HG03064 (cell line): ENCODE measurements around the gene ABCC8.

Experiments
- ATAC-seq: cut with Tn5 transposase; IDR thresholded peaks from one replicate; pipeline ENCODE4 v1.9.1; 2021; ENCODE audit warnings: low read depth; ENCODE audit not compliant: unreplicated experiment

Gene ABCC8

DNA sequence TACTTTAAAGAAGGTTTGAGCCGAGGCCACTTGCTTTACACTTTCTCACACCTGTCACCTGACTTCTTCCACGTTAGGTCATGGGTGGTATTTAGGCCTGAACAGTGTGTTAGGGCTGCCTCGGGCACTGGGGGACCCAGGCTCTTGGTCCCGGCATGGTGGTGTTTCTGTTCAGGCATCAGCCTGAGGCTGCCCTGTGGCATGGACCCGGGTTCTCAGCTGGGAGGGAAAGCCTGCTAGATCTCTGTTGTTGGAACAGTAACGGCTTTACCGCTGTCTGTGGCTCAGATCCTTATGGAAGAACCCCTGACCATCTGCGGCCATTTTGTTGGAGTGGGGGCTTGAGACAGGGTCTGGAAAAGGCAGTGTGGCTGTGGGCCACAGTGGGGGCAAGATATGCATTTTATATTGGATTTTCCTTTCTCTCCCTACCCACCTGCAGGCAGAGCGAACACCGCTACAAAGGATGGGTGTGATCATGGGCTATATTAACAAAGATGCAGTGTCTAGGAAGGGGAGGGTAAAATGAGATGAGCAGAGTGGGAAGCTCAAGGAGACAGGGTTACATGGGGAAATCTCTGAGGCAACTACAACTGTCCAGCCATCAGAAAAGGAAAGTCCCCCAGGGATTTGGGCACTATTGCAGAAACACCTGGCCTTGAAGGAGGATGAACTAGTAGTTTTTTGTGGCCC, 86.5 kb downstream of the ABCC8 start:
- ATAC-seq: no peak

DNA sequence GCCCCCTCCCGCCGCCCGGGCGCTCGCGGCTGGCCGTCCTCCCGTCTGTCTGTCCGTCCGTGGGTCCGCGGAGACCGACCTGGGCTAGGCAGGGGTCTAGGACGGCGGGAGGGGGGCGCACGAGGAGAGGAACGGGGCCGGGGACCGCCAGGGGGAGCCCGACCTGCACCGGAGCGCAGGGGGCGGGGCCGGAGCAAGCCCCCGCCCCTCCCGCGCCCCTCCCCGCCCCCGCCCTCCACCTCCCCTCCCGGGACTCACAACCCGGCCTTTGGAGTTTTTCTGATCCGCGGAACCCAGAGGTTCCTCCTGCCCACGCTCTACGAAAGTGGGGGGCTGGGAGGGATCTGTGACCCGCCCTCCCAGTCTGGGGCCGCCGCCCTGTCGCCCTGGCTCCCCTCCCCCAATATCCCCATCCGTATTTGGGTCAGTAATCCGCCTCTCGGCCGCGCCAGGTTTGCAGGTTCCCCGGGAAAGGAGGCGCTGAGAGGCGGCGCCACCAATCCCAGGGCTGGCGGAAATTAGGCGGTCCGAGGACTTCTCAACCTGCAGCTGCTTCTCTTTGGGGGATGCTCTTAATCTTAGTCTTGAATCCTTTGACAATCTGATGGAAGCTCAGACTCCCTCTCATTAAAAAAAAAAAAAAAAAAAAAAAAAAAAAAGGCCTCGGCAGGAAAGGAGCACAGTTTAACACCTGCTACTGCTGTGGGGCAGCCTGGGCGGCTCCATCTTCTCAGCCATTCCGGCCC, 87.3 kb downstream of the ABCC8 start:
- peak; percentile 56 for ATAC-seq

DNA sequence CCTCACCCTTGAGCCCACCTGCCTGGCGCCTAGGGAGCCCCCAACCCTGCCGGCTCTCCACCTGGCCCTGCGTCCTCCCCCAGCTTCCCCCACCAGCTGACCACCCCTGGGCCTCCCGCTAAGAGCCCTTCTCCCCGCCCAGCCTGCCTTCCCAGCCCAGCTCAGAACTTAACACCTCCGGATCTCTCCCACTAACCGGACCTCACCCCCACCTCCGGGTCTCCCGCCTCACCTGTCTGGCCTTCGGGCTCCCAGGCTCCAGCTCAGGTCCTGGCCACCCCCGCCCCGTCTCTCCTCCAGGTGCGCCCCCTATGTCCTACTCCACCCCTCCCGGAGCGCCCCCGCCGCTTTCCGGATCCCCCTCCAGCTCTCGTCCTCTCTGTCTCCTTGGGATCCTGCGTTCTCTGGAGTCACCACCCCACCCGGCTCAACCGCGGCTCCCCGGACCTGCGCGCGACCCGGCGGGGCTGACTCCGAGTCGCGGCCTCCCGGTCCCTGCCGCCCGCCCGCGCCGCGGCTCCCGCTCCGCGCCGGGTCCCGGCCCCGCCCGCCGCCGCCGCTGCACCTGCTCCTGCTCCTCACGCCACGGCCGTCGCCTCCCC, 87.9 kb downstream of the ABCC8 start, which contains the start of gene KCNJ11:
TSS of gene KCNJ11 (minus strand) at position 51 of the 602 bp plus-strand sequence. CDS start 568 bp downstream, outside the sequence.
- peak; percentile 46 for ATAC-seq

DNA sequence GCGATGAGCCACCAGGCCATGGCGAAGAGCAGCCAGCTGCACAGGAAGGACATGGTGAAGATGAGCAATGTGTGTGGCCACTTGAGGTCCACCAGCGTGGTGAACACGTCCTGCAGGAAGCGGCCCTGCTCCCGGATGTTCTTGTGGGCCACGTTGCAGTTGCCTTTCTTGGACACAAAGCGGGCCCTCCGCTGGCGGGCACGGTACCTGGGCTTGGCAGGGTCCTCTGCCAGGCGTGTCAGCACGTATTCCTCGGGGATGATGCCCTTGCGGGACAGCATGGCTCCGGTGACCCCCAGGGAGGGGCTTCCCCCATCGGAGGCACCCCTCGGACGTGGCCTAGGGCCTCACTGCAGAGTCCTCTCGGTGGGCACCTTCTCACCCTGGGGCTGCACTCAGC, 88.8 kb downstream of the ABCC8 start:
- ATAC-seq: no peak

DNA sequence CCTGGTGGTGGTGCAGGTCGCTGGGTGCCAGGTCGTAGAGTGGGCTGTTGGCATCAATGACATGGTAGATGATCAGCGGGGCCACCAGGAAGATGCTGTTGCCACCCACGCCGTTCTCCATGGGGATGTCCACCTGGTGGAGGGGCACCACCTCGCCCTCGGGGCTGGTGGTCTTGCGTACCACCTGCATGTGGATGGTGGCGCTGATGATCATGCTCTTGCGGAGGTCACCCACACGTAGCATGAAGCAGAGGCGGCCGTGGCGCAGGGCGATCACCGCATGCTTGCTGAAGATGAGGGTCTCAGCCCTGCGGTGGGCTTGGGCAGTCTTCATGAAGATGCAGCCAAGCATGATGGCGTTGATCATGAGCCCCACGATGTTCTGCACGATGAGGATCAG, 89.4 kb downstream of the ABCC8 start:
- no peak for ATAC-seq

DNA sequence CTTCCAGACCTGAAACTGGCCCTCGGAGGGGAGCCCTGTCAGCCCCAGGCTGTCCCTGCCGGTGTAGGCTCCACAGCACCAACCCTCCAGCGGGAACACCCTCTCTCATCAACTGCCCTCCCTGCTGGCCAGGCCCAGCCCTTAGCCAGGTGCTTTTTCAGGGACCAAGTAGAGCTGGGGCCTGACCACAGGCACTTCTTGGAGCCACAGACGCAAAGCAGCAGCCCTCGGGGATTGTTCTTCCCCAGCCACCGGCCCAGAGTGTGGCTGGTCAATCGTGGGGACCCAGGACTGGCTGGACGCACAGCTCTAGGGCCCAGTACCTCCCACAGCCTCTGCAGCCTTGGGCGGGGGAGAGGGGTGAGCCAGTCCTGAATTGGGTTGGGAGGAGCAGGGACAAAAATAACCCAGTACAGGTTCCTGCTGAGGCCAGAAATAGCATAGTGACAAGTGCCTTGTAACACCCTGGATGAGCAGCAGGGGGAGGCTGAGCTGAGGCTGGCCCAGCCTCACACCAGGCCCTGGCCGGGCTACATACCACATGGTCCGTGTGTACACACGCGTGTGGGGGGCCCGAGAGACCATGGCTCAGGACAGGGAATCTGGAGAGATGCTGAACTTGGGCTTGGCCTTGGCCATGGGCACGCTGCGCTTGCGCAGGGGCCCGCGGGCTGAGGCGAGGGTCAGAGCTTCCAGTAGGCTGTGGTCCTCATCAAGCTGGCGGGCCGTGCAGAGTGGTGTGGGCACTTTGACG, 90.1 kb downstream of the ABCC8 start:
- no peak for ATAC-seq

DNA sequence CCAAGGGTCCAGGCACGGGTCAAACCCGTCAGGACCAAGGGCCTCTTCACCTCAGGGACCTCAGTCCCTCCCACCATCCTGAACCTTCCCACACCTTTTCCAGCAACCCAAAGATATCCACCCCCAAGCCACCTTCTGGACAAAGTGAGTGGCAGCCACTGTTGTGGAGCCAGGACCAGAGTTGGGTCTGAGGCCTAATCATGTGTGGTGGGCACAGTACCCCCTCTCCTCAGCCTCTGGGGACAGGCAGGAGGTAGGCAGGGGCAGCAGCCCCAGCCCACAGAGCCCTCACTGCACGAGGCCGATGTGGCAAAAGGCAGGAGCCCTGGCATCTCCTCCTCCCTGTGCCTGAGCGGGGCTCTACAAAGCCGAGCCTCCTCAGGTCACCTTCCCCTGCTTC, 90.7 kb downstream of the ABCC8 start:
- ATAC-seq: no peak

DNA sequence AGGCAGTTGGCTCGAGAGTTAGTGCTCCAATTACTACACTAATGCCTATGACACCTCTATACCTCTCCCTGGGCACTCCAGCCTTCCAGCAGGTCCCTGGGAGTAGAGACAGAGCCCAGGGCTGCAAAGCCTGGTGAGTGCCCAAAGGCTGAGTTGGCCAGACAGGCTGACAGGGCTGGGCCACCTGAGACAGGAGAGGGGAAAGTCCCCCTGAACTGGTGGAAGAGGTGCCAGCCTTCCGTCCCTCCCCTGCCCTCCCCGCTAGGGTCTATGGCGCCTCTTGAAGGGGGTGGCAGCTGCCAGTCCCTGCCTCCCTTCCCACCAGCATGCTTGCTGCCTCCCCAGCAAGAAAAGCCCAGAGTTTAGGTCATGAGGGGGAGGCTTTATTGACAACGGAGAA, 91.2 kb downstream of the ABCC8 start:
- no peak for ATAC-seq

DNA sequence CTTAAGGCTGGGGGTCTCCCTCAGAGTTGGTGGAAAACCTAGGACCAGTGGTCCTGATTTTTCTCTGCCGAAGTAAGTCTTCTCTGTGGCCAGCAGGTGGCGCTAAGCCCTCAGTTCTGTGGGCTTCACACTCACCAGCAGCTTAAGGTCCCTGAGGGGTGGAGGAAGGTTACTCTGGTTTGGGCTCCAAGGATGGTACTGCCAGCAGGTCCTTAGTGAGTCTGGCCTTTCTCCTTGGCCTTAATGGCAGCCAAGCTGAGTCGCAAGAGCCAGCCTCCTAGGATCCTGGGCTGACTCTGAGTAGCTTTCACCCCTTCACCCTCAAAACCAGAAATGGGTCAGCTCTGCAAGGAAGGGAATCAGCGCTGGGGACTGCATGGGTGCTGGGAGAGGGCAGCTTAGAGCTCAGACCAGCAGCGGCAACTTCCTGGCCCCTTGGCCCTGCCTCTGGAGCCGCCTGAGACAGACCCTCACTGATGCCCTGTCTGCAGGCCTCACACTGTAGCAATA, 92.6 kb downstream of the ABCC8 start:
- no peak for ATAC-seq

DNA sequence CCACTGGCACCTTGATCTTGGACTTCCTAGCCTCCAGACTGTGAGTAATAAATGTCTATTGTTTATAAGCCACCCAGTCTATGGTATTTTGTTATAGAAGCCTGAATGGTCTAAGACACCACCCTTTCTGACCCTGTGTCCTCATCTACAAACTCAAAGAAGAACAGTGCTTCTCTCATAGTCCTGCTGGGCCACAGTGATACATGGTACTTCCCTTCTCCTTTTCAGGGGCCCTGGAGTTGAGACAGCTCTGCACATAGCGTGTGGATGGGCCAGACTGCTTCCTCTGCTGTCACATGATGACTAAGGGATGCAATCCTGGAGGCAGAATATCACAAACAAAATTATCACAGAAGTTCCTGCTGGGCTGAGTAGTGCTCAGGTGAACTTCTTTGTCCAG, 93.2 kb downstream of the ABCC8 start:
- ATAC-seq: no peak

DNA sequence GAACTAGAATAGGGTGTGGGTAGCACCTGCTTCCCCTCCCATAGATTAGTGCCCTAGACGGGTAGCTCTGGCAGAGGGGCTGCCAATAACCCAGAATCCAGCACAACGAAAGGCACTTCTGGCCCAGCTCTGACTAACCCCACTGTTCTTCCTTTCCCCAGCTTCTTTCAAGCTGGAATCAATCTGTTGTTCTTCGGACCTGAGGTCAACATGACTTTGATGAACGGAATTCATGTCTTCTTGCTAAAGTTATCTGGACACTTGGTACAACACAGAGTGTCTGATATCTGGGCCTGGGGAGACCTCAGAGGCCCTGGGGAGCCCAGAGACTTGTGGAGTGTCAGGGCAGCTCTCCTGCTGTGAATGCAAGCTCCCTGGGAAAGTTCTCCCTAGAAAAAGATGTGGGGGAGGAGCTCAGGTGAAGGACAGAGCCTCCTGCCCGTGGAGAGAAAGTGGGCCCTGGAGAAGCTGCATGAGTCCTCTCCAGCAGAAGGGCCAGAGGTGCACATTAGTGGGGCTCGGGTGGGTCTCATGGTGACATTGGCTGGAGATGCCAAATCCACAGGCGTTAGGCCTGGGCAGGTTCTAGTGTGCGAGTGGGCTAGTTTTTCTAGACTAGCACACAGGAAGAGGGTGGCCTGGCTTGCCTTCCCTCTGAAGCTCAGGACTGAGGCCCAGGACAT, 94.5 kb downstream of the ABCC8 start:
- ATAC-seq: no peak

DNA sequence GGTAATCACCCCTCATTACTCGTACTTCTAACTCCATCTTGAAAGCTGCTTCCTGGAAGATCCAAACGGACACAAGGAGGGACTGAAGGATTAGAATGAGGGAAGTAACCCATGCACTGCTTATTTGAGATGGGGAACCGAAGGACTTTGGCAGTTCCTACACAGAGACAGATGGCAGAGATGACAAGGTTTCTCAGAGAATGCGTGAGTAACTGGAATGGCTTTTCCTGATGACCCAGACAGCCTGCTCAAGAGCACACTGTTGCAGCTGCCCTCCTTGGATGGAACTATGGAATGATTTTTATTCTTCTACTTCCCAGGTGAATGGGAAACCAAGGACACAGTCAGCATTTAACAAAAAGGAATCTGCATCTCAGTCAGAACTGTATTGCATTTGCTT, 95.5 kb downstream of the ABCC8 start:
- ATAC-seq: no peak

DNA sequence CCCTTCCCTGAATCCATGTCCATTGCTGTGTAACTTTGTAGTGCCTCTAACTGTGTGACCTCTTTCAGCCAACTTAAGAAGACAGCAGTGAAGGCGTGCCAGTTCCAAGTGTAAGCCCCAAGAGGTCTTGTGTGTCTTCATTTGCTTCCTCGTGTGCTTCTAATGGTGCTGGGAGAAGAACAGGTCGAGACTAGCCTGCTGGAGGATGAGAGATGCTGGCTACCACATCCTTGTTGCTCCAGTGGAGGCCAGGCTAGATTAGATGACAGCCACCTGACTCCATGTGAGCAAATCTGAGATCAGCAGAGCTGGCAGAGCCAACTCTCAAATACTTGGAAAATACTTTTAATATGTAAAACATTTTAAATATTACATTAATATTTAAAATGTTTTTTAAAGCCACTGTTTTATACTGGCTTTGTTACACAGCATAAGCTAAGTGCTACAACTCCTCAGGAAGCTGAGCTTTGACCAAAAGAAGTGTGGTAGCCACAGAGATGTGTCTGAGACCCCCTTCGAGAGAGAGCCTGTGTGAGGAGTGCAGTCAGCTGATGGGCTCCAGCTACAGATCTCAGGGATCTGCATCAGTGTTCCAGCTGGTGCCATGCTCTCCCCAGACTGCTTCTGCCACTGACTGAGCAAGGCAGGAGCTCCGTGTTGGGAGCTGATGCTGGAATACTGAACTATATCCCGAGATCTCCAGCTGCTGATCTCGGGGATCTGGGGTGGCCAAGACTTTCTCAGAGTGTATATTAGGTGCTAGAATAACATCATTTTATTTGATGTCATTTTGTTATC, 97.1 kb downstream of the ABCC8 start:
- no peak for ATAC-seq

DNA sequence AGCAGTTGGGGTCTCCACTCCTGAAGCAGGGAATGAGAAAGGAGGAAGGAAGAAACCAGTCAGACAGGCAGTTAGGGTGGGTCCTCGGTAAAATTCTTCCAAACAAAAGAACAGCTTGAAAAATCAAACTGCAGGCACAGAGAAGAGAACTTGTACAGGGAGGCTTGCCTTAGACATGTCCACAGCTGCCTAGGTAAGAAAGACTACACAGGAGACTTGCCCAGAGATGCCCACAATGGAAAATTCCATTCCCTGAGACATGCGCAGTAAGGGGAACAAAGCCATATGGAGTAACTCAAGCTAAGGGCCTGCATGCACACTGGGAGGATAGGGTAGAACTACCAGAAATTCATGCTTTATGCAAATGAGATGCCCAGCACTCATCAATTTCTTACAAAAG, 98.0 kb downstream of the ABCC8 start:
- ATAC-seq: no peak

DNA sequence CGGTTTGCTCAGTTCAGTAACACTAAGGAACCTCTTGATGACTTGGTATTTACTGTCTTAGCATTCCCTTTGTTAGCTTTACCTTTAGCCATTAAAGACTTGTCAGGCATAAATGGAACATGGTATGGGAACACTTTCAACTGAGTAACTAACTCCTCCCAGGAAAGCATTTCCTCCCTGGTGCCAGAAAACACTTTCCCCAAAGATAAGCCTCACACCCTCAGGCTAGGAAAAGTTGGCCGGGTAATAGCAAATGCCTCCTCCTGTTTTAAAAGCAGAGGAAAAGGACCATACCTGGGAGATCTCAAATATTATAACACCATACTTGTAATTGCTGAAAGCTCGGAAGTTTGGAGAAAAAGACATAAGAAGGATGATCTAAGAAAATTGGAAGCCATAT, 100.2 kb downstream of the ABCC8 start:
- ATAC-seq: no peak

DNA sequence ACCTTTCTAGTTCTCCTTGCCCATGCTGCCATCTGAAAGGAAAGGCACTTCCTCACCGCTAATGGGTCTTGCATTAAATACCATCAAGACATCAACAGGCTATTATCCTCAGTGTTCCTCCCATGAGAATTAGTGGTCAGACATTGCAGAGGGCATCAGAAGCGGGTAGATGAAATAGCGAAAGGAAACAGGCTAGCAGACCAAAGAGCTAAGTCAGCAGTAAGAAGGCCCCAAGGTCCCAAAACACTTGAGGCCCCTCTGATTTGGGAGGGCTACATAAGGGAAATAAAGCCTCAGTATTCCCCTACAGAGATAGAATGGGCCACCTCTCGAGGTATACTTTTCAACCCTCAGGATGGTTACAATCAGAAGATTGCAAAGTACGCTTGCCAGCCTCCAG, 101.1 kb downstream of the ABCC8 start:
- ATAC-seq: no peak

DNA sequence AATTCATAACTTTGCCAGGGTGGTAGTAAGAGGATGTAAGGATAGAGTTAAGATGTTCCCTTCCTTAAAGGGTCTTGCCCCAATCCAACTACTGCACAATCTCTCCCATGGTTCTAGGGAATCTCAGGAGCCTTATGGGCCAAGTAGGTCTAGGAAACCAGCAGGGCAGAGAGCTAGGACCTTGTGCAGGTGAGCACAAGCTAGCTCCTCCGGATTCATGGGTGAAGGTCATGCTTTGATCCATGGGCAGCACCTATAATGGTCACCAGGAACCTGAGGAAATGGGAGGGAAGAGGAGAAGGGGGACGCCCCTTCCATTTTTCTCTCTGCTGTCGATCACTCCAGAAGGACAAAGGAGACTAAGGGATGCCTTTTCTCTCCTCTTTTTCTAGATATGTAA, 105.0 kb downstream of the ABCC8 start:
- ATAC-seq: no peak

DNA sequence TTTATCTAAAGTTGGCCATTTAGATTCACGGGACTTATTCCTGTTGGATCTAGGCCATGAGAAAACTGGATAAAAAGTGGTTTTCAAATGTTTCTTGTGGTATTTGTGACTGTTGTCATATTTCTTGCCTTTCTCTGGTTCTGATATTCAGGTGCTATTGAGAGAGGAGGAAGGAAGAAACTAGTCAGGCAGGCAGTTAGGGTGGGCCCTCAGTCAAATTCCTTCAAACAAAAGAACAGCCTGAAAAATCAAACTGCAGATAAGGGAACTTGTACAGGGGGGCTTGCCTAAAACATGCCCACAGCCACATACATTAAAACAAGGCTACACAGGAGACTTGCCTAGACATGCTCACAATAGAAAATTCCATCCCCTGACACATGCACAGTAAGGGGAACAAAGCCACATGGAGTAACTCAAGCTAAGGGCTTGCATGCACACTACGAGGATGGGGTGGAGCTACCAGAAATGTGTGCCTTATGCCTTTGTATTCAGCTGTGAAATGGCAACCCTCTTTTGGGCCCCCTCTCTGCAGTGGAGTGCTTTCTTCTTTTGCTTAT, 106.9 kb downstream of the ABCC8 start:
- ATAC-seq: no peak

DNA sequence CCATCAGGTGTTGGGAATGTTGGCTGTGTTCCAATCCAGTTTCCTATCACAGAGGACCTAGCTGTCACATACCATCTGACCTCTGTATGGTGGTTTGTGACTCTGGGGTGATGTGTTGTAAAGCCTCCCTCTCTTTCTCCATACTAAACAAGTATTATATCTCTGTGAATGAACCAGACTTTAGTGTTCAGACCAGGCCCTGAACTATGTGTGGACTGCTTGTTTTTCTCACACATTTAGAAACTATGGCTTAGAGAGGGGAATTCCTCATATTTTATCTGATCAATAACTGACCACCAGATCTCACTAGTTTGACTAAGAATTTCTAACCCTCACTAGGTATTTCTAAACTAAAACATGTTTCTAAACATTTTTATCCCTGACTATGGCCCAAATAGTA, 107.6 kb downstream of the ABCC8 start:
- ATAC-seq: no peak
